Endothelial cell of umbilical vein (primary cell): Measurements from ENCODE around the gene COL5A1. TPM values are rescaled to one million over a fixed set of nuclear protein-coding genes. Genes with fewer than 3 reads are reported as not detected.

Source experiments
- BruUV-seq: library from RNA; stranded (reverse); fragments of 400-500 nt; replicated peaks from 2 replicates; lab custom pipeline; 2021; lab: Mats Ljungman, UMichigan
- CTCF ChIA-PET: fragments of 300-600, 350-600 bp; sonication (Branson Sonifier 250); formaldehyde crosslinking; loops from one replicate; lab custom pipeline; 2021; ENCODE audit warnings: antibody characterized with exemption, inconsistent platforms; lab: Charles Lee
- POLR2A ChIA-PET: fragments of 300-600, 350-600 bp; sonication (Branson Sonifier 250); formaldehyde crosslinking; loops from one replicate; lab custom pipeline; 2021; ENCODE audit warnings: antibody characterized with exemption, inconsistent platforms; lab: Charles Lee
- DNase-seq: peaks from one replicate; pipeline ENCODE4 v3.0.0-alpha.2; 2011; ENCODE audit warnings: low read depth, low spot score
- FAIRE-seq: peaks from 2 replicates; lab custom pipeline; 2011; peaks lifted over from hg19 to GRCh38; lab: Jason Lieb, UNC
- H2AFZ ChIP-seq: 2 replicates; pipeline ENCODE4 v1.6.0; 2012; ENCODE audit warnings: low read depth, low read length, control low read depth, inconsistent platforms
- H3K27ac ChIP-seq: 2 replicates; pipeline ENCODE4 v1.5.1; 2011; ENCODE audit warnings: low read depth, mild to moderate bottlenecking, control low read depth, low read length, moderate library complexity; ENCODE audit not compliant: insufficient read depth
- H3K27me3 ChIP-seq, 2 experiments: 2 replicates each; pipeline versions ENCODE4 v1.6.0 to v1.6.1; 2011; ENCODE audit warnings: low read length in 2 of 2, mixed read lengths in 1 of 2; ENCODE audit not compliant: control insufficient read depth in 2 of 2, insufficient read depth in 2 of 2
- H3K36me3 ChIP-seq, 2 experiments: 2 replicates in 1 of 2; 3 replicates in 1 of 2; pipeline ENCODE4 v1.5.1; 2011; ENCODE audit warnings: low read length in 2 of 2, mild to moderate bottlenecking in 1 of 2, moderate library complexity in 1 of 2; ENCODE audit not compliant: control insufficient read depth in 2 of 2, insufficient read depth in 2 of 2; ENCODE audit errors: extremely low read depth in 1 of 2
- H3K4me1 ChIP-seq: 3 replicates; pipeline ENCODE4 v1.5.1; 2011; ENCODE audit warnings: mild to moderate bottlenecking, low read length; ENCODE audit not compliant: control insufficient read depth, insufficient read depth; ENCODE audit errors: extremely low read depth
- H3K4me2 ChIP-seq: 2 replicates; pipeline ENCODE4 v1.6.1; 2011; ENCODE audit warnings: low read length, control low read depth, mixed read lengths; ENCODE audit not compliant: insufficient read depth
- H3K4me3 ChIP-seq, 3 experiments: fragments of 200-600 bp in 1 of 3; sonication (generic), shearing (Covaris generic) in 1 of 3; replicated peaks in 1 of 3; 2 replicates each; pipeline ENCODE4 v1.5.1; 2011 to 2016; ENCODE audit warnings: control low read depth in 3 of 3, low read length in 3 of 3, mild to moderate bottlenecking in 2 of 3, inconsistent platforms in 1 of 3, low read depth in 1 of 3, moderate library complexity in 1 of 3; ENCODE audit not compliant: insufficient read depth in 1 of 3
- H3K79me2 ChIP-seq: 2 replicates; pipeline ENCODE4 v1.6.0; 2012; ENCODE audit warnings: low read length, inconsistent platforms; ENCODE audit not compliant: control insufficient read depth, insufficient read depth
- H3K9ac ChIP-seq: replicated peaks from 2 replicates; pipeline ENCODE3; 2011; ENCODE audit warnings: low read length, control low read depth; ENCODE audit not compliant: insufficient read depth; ENCODE audit errors: extremely low read depth
- H3K9me1 ChIP-seq: replicated peaks from 3 replicates; pipeline ENCODE4 v1.6.0; 2011; ENCODE audit warnings: mild to moderate bottlenecking, low read length; ENCODE audit not compliant: control insufficient read depth, insufficient read depth; ENCODE audit errors: extremely low read depth
- H3K9me3 ChIP-seq: replicated peaks from 2 replicates; pipeline ENCODE4 v1.5.1; 2012; ENCODE audit warnings: low read length, inconsistent platforms; ENCODE audit not compliant: control insufficient read depth, insufficient read depth
- H4K20me1 ChIP-seq: replicated peaks from 2 replicates; pipeline ENCODE3; 2011; ENCODE audit warnings: mild to moderate bottlenecking, low read length; ENCODE audit not compliant: control insufficient read depth, insufficient read depth; ENCODE audit errors: extremely low read depth
- EZH2 ChIP-seq: IDR thresholded peaks from 2 replicates; pipeline ENCODE4 v1.6.1; 2012; ENCODE audit warnings: borderline replicate concordance, low read depth, mild to moderate bottlenecking, moderate library complexity, low read length, inconsistent platforms; ENCODE audit not compliant: severe bottlenecking
- GATA2 ChIP-seq: IDR thresholded peaks from 2 replicates; pipeline ENCODE4 v1.7.0; 2011; ENCODE audit warnings: low read depth, mild to moderate bottlenecking, moderate library complexity, mixed read lengths, low read length; ENCODE audit not compliant: insufficient read length, insufficient read depth
- JUN ChIP-seq: IDR thresholded peaks from 2 replicates; pipeline ENCODE4 v1.6.1; 2011; ENCODE audit warnings: borderline replicate concordance, low read depth; ENCODE audit not compliant: insufficient read length, insufficient read depth
- MYC ChIP-seq: IDR thresholded peaks from one replicate; pipeline ENCODE4 v1.6.1; 2011; ENCODE audit warnings: mild to moderate bottlenecking, low read depth, low read length
- POLR2A ChIP-seq: IDR thresholded peaks from 2 replicates; pipeline ENCODE4 v1.6.1; 2012; ENCODE audit warnings: low read depth, mild to moderate bottlenecking, control low read depth, low read length
- POLR2AphosphoS5 ChIP-seq: IDR thresholded peaks from 2 replicates; pipeline ENCODE4 v1.6.1; 2012; ENCODE audit warnings: low read depth, mild to moderate bottlenecking, control low read depth, low read length, moderate library complexity; ENCODE audit not compliant: insufficient read depth
- dilution Hi-C: fragments of 300-500 bp; cut with MboI; formaldehyde crosslinking; loops from one replicate; pipeline ENCODE4 v1.15.0; 2019; ENCODE audit warnings: low sequenced_read_pairs; ENCODE audit not compliant: extremely low pct_ligation_motif_present
- intact Hi-C: fragments of 100-400 bp; cut with micrococcal nuclease; formaldehyde crosslinking; loops from one replicate; pipeline ENCODE4 v1.10.0; 2022
- polyA plus RNA-seq, 4 experiments: library from polyadenylated mRNA; depleted of rRNA in 3 of 4; stranded (reverse) in 3 of 4; unstranded in 1 of 4; fragments of >200 nt; gene quantifications; 2 replicates each; pipeline versions ENCODE4 v1.2.1 to v1.2.3, GENCODE V29; 2011 to 2012; ENCODE audit warnings: missing spikeins in 1 of 4
- total RNA-seq: library from RNA; stranded (reverse); gene quantifications from 2 replicates; pipeline ENCODE4 v1.2.3, GENCODE V29; 2021
- TF ChIP-seq, protein P1 (sequence below), 2 donors: IDR thresholded peaks; 1 replicate in 1 of 2; 2 replicates in 1 of 2; pipeline ENCODE4 v1.5.1; 2011; ENCODE audit warnings: low read length in 2 of 2, mild to moderate bottlenecking in 2 of 2, moderate library complexity in 2 of 2, control low read depth in 1 of 2, inconsistent platforms in 1 of 2, low read depth in 1 of 2; ENCODE audit not compliant: insufficient read depth in 1 of 2; ENCODE audit errors: extremely low read depth in 1 of 2

Gene COL5A1
- total and polyA plus RNA-seq, 2 donors (not counting 3 experiments of a cell fraction or from before 2014, with no cell fraction given): 97.4 to 175 TPM

DNA sequence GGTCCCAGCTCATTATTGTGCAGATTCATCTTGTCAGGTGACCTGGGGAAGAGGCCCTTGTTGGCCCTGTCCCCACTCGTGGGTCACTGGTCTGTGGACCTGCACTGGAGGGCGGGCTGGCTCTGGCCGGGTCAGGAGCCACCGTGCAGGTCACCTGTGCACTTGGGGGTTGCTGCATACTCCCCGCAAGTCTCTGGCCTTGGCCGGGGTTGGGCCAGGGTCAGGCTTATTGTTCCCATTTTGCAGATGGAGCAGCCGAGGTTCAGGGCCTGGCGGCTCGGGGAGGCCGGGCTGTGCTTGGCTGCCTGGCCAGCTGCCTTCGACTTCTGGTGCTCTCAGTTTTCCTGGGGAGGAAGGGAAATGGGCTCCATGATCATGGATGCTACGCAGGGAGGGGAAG, 130.7 kb downstream of the COL5A1 start:
- H4K20me1 ChIP-seq: no peaks in the 10 kb centered on the region
- H3K27ac ChIP-seq: no peak overlapping the region
- H3K4me3 ChIP-seq: no peak overlapping the region
- no peaks in the 10 kb centered on the region for H3K9me3 ChIP-seq
- CTCF ChIA-PET: interaction anchor here (1.3 kb wide), 2 partner anchors 10 to 323 kb away, joined by 3 to 4 read pairs; no protein-coding TSS in a partner anchor
- POLR2A ChIA-PET: no interaction called here
- no peak overlapping the region for H2AFZ ChIP-seq
- TF ChIP-seq EZH2: no peak
- no peak for TF ChIP-seq MYC
- TF ChIP-seq, protein P1, sequence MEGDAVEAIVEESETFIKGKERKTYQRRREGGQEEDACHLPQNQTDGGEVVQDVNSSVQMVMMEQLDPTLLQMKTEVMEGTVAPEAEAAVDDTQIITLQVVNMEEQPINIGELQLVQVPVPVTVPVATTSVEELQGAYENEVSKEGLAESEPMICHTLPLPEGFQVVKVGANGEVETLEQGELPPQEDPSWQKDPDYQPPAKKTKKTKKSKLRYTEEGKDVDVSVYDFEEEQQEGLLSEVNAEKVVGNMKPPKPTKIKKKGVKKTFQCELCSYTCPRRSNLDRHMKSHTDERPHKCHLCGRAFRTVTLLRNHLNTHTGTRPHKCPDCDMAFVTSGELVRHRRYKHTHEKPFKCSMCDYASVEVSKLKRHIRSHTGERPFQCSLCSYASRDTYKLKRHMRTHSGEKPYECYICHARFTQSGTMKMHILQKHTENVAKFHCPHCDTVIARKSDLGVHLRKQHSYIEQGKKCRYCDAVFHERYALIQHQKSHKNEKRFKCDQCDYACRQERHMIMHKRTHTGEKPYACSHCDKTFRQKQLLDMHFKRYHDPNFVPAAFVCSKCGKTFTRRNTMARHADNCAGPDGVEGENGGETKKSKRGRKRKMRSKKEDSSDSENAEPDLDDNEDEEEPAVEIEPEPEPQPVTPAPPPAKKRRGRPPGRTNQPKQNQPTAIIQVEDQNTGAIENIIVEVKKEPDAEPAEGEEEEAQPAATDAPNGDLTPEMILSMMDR (IDR thresholded peaks at IDR 0.05; ENCODE audit: extremely low read depth in 1 of 2, insufficient read depth in 1 of 2, low read depth in 1 of 2, low read length in 2 of 2): no peak
- no peaks in the 10 kb centered on the region for H3K79me2 ChIP-seq
- no peaks in the 10 kb centered on the region for H3K27me3 ChIP-seq
- H3K36me3 ChIP-seq: peaks cover 2 to 28% of the 10 kb centered on the region in 2 experiments
- no peak overlapping the region for H3K4me2 ChIP-seq
- no TSS peak for BruUV-seq
- dilution Hi-C loops (no loop called here), intact Hi-C loops (loop anchor here (10.0 kb wide), 1 partner anchor 312 kb away; the partner anchor contains the start of gene OLFM1)
- FAIRE-seq: no peak
- no peaks in the 10 kb centered on the region for H3K9me1 ChIP-seq
- DNase-seq: no peak
- peaks cover 8% of the 10 kb centered on the region for H3K4me1 ChIP-seq
- no peak overlapping the region for H3K9ac ChIP-seq

DNA sequence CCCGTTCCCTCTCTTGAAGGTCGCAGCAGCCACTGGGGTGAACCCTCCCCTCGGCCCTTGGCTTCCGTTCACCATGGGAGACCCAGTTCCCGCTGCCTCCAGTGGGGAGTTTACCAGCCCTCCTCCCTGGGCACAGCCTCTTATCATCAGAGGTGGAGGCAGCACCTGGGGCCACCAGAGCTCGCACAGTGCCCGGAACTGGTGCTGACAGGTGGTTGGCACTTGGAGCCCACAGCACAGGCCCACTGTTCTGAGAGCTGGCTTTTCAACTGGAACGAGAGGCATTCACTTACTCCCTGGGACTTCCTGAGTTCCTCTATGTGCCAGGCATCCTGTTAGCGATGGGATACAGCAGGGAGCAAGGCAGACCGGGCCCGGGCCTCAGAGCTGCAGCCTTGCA, 132.2 kb downstream of the COL5A1 start:
- no TSS peak for BruUV-seq
- Histone ChIP-seq H3K4me2 (no peak overlapping the region), H3K4me1 (peaks cover 8% of the 10 kb centered on the region), H3K27me3 (no peaks in the 10 kb centered on the region), H3K9ac (no peak overlapping the region), H3K4me3 (no peak overlapping the region), H3K36me3 (peaks cover 2 to 19% of the 10 kb centered on the region in 2 experiments), H3K9me3 (no peaks in the 10 kb centered on the region), H2AFZ (no peak overlapping the region), H3K27ac (no peak overlapping the region), H3K9me1 (no peaks in the 10 kb centered on the region), H3K79me2 (no peaks in the 10 kb centered on the region), H4K20me1 (no peaks in the 10 kb centered on the region)
- ChIA-PET CTCF (no interaction called here), POLR2A (no interaction called here)
- intact Hi-C loops (loop anchor here (10.0 kb wide), 1 partner anchor 311 kb away; the partner anchor contains the start of gene OLFM1), dilution Hi-C loops (no loop called here)
- TF ChIP-seq MYC (no peak), POLR2A (no peak), GATA2 (no peak), JUN (no peak), EZH2 (no peak), POLR2AphosphoS5 (no peak)
- TF ChIP-seq, protein P1 (IDR thresholded peaks at IDR 0.05; ENCODE audit: extremely low read depth in 1 of 2, insufficient read depth in 1 of 2, low read depth in 1 of 2, low read length in 2 of 2): no peak
- DNase-seq (no peak), FAIRE-seq (no peak)
